Measurements from ENCODE around the gene SLC36A1.

DNA sequence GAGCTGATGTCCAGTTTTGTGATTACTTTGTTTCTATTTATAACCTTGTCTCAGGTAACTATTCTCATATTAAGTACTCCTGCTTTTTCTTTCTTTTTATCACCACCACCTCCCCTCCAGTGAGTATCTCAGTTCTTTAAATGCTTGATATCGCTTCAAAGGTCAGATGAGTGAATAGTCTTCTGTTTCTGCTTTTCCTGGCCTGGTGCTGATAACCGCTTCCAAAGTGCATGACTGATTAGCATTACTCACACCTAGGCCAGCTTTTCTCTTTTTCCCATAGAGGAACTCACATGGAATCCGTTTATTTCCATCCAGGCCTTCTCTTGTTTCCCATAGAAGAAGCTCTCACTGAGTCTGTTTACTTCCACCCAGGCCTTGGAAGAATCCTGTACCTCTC is 3.2 kb downstream of the SLC36A1 start:
- TF ChIP-seq CTCF (IDR thresholded peaks at IDR 0.05; ENCODE audit: low read length) = no peak
- TF ChIP-seq EZH2 (IDR thresholded peaks at IDR 0.05; ENCODE audit: borderline replicate concordance, low read length) = no peak
